ENCODE data around the gene UHMK1.

The UHMK1 gene

GRCh38 chr1:162557536-162557935 is 59.9 kb downstream of the UHMK1 start:
- ChIA-PET CTCF (no interaction called here), POLR2A (no interaction called here)
- no peak for DNase-seq (ENCODE audit: extremely low spot score)
- TF ChIP-seq SP1 (IDR thresholded peaks at IDR 0.05) (no peak), HDGF (IDR thresholded peaks at IDR 0.05; ENCODE audit: borderline replicate concordance) (no peak), ARNT (IDR thresholded peaks at IDR 0.05) (no peak), CTBP1 (IDR thresholded peaks at IDR 0.05; ENCODE audit: borderline replicate concordance) (no peak), TARDBP (IDR thresholded peaks at IDR 0.05) (no peak), ZNF384 (IDR thresholded peaks at IDR 0.05) (no peak), LEF1 (IDR thresholded peaks at IDR 0.05; ENCODE audit: borderline replicate concordance) (no peak), SUZ12 (IDR thresholded peaks at IDR 0.05) (no peak), NFRKB (IDR thresholded peaks at IDR 0.05) (no peak), ELF4 (IDR thresholded peaks at IDR 0.05) (no peak), FOXA1 (IDR thresholded peaks at IDR 0.05) (no peak), BHLHE40 (IDR thresholded peaks at IDR 0.05; ENCODE audit: borderline replicate concordance) (no peak), L3MBTL2 (conservative IDR thresholded peaks at IDR 0.05) (no peak), PKNOX1 (IDR thresholded peaks at IDR 0.05) (no peak), FOXK2 (IDR thresholded peaks at IDR 0.05) (no peak), FOXM1 (IDR thresholded peaks at IDR 0.05; ENCODE audit: borderline replicate concordance) (no peak)

- POLR2A ChIA-PET: no interaction called here
- CTCF ChIA-PET: interaction anchor here (0.6 kb wide), 2 partner anchors 42 to 143 kb away, joined by 3 read pairs; no protein-coding TSS in a partner anchor
- TF ChIP-seq HDGF (IDR thresholded peaks at IDR 0.05; ENCODE audit: borderline replicate concordance): no peak
- TF ChIP-seq NFRKB (IDR thresholded peaks at IDR 0.05): no peak
- TF ChIP-seq ZNF384 (IDR thresholded peaks at IDR 0.05): no peak
- TF ChIP-seq L3MBTL2 (conservative IDR thresholded peaks at IDR 0.05): no peak
- no peak for TF ChIP-seq SUZ12 (IDR thresholded peaks at IDR 0.05)
- TF ChIP-seq FOXM1 (IDR thresholded peaks at IDR 0.05; ENCODE audit: borderline replicate concordance): no peak
- DNase-seq (ENCODE audit: extremely low spot score): no peak
Observed at GRCh38 chr1:162560303-162561036, 62.9 kb downstream of the UHMK1 start.

- ChIA-PET CTCF (no interaction called here), POLR2A (no interaction called here)
- peak; percentile 97 for DNase-seq (ENCODE audit: extremely low spot score)
- TF ChIP-seq L3MBTL2 (conservative IDR thresholded peaks at IDR 0.05) (peak; percentile 46; the same call in 1 of the 2 replicates), TARDBP (IDR thresholded peaks at IDR 0.05) (no peak), PKNOX1 (IDR thresholded peaks at IDR 0.05) (peak; percentile 96)
Observed at GRCh38 chr1:162561037-162561615, 63.5 kb downstream of the UHMK1 start.

- no peak for TF ChIP-seq SP1 (IDR thresholded peaks at IDR 0.05)
- 0 out of 2 replicates have a peak, but pooled peaks have one; percentile 51 for TF ChIP-seq L3MBTL2 (conservative IDR thresholded peaks at IDR 0.05)
- DNase-seq (ENCODE audit: extremely low spot score): no peak
- ChIA-PET CTCF (no interaction called here), POLR2A (no interaction called here)
Observed at GRCh38 chr1:162561616-162562469, 64.2 kb downstream of the UHMK1 start, which contains the start of gene UAP1. UAP1 (plus strand) TSS chr1:162561722; CDS start chr1:162566069, 4,347 bp downstream.

- TF ChIP-seq L3MBTL2 (conservative IDR thresholded peaks at IDR 0.05) (peak; percentile 24; the same call in 1 of the 2 replicates), ELF4 (IDR thresholded peaks at IDR 0.05) (no peak)
- ChIA-PET CTCF (no interaction called here), POLR2A (no interaction called here)
- no peak for DNase-seq (ENCODE audit: extremely low spot score)
Observed at GRCh38 chr1:162562470-162562828, 64.8 kb downstream of the UHMK1 start.

GRCh38 chr1:162564762-162565218 is 67.2 kb downstream of the UHMK1 start:
- no peak for DNase-seq (ENCODE audit: extremely low spot score)
- CTCF ChIA-PET: no interaction called here
- TF ChIP-seq ZNF384 (IDR thresholded peaks at IDR 0.05) (no peak), CTBP1 (IDR thresholded peaks at IDR 0.05; ENCODE audit: borderline replicate concordance) (no peak), FOXA1 (IDR thresholded peaks at IDR 0.05) (no peak)
- POLR2A ChIA-PET: no interaction called here

GRCh38 chr1:162565460-162565859 is 67.8 kb downstream of the UHMK1 start:
- ChIA-PET POLR2A (no interaction called here), CTCF (interaction anchor here (1.4 kb wide), 1 partner anchor 234 kb away, joined by 3 read pairs; no protein-coding TSS in a partner anchor)
- TF ChIP-seq CTBP1 (IDR thresholded peaks at IDR 0.05; ENCODE audit: borderline replicate concordance) (no peak), PKNOX1 (IDR thresholded peaks at IDR 0.05) (no peak), LEF1 (IDR thresholded peaks at IDR 0.05; ENCODE audit: borderline replicate concordance) (no peak), SUZ12 (IDR thresholded peaks at IDR 0.05) (no peak), FOXK2 (IDR thresholded peaks at IDR 0.05) (no peak), FOXA1 (IDR thresholded peaks at IDR 0.05) (no peak), BHLHE40 (IDR thresholded peaks at IDR 0.05; ENCODE audit: borderline replicate concordance) (no peak), ARNT (IDR thresholded peaks at IDR 0.05) (no peak), ZNF384 (IDR thresholded peaks at IDR 0.05) (no peak), SP1 (IDR thresholded peaks at IDR 0.05) (no peak), TARDBP (IDR thresholded peaks at IDR 0.05) (no peak)
- DNase-seq (ENCODE audit: extremely low spot score): no peak

Measured in HEK293T (cell line).